SK-N-SH (cell line): ENCODE results near the gene ZNF799. TPM values are rescaled to one million over a fixed set of nuclear protein-coding genes. Genes with fewer than 3 reads are reported as not detected.
"Not testable (repeated sequence)": the region's sequence is repeated elsewhere in the genome, so short reads cannot be mapped to it uniquely, and the experiment has no call there.

Experiments used
- CTCF ChIA-PET: fragments of 300-600, 350-600 bp; formaldehyde crosslinking; extraction: SDS; loops from one replicate; lab custom pipeline; 2021; lab: Yijun Ruan, JAX
- POLR2A ChIA-PET: fragments of 350-600 bp; sonication (Branson Sonifier 250); formaldehyde crosslinking; extraction: SDS; loops from one replicate; lab custom pipeline; 2020; ENCODE audit warnings: antibody characterized with exemption, inconsistent platforms; lab: Yijun Ruan, JAX
- DNase-seq: peaks from one replicate; pipeline ENCODE4 v3.0.0; 2012
- H2AFZ ChIP-seq: fragments of 200-600 bp; sonication (generic); 2 replicates; pipeline ENCODE4 v1.8.1; 2016; ENCODE audit warnings: antibody characterized with exemption, mild to moderate bottlenecking, low read depth
- H3F3A ChIP-seq: fragments of 200-600 bp; sonication (generic); replicated peaks from 2 replicates; pipeline ENCODE3; 2016; ENCODE audit warnings: antibody characterized with exemption, mild to moderate bottlenecking; ENCODE audit not compliant: insufficient read depth
- H3K27ac ChIP-seq, 2 experiments: fragments of 200-500 bp in 1 of 2; fragments of 200-600 bp in 1 of 2; sonication (Bioruptor generic) in 1 of 2; sonication (generic), shearing (Covaris generic) in 1 of 2; 2 replicates each; pipeline versions ENCODE4 v1.5.1 to v1.6.1; 2014 to 2016; ENCODE audit warnings: low read depth in 2 of 2, inconsistent platforms in 1 of 2, low read length in 1 of 2, mild to moderate bottlenecking in 1 of 2, mixed read lengths in 1 of 2
- H3K27me3 ChIP-seq: fragments of 200-600 bp; sonication (generic), shearing (Covaris generic); 2 replicates; pipeline ENCODE4 v1.6.1; 2016; ENCODE audit warnings: mixed run types; ENCODE audit not compliant: insufficient read depth
- H3K36me3 ChIP-seq, 2 experiments: fragments of 200-500 bp in 1 of 2; fragments of 200-600 bp in 1 of 2; sonication (Bioruptor generic) in 1 of 2; sonication (generic) in 1 of 2; replicated peaks in 1 of 2; 2 replicates each; pipeline versions ENCODE3 to v1.5.1; 2014 to 2016; ENCODE audit warnings: low read length in 1 of 2, mild to moderate bottlenecking in 1 of 2; ENCODE audit not compliant: insufficient read depth in 2 of 2, control insufficient read depth in 1 of 2
- H3K4me1 ChIP-seq, 2 experiments: fragments of 200-500 bp in 1 of 2; fragments of 200-600 bp in 1 of 2; sonication (Bioruptor generic) in 1 of 2; sonication (generic), shearing (Covaris generic) in 1 of 2; 2 replicates each; pipeline versions ENCODE4 v1.5.1 to v1.6.1; 2014 to 2016; ENCODE audit warnings: low read depth in 1 of 2, low read length in 1 of 2, mixed run types in 1 of 2; ENCODE audit not compliant: insufficient read depth in 2 of 2, control insufficient read depth in 1 of 2
- H3K4me2 ChIP-seq: fragments of 200-600 bp; sonication (generic), shearing (Covaris generic); 2 replicates; pipeline ENCODE4 v1.6.1; 2017; ENCODE audit warnings: mixed run types
- H3K4me3 ChIP-seq, 2 experiments: fragments of 200-500 bp in 1 of 2; fragments of 200-600 bp in 1 of 2; sonication (Bioruptor generic) in 1 of 2; sonication (generic), shearing (Covaris generic) in 1 of 2; 2 replicates each; pipeline versions ENCODE4 v1.5.1 to v1.8.1; 2014 to 2016; ENCODE audit warnings: low read depth in 2 of 2, inconsistent platforms in 1 of 2, low read length in 1 of 2, mild to moderate bottlenecking in 1 of 2, mixed read lengths in 1 of 2, moderate library complexity in 1 of 2
- H3K79me2 ChIP-seq: fragments of 200-600 bp; sonication (generic); 2 replicates; pipeline ENCODE4 v1.8.1; 2017; ENCODE audit warnings: mild to moderate bottlenecking; ENCODE audit not compliant: insufficient read depth
- H3K9ac ChIP-seq: fragments of 200-600 bp; sonication (generic); 2 replicates; pipeline ENCODE4 v1.6.1; 2017; ENCODE audit warnings: mixed run types
- H3K9me2 ChIP-seq: fragments of 200-600 bp; sonication (generic); 2 replicates; pipeline ENCODE4 v1.6.1; 2017; ENCODE audit warnings: mixed run types
- H3K9me3 ChIP-seq: fragments of 200-600 bp; sonication (generic); 2 replicates; pipeline ENCODE4 v1.6.1; 2017; ENCODE audit warnings: mixed run types, mild to moderate bottlenecking, moderate library complexity
- H4K20me1 ChIP-seq: fragments of 200-600 bp; sonication (generic); 2 replicates; pipeline ENCODE4 v1.6.1; 2017; ENCODE audit warnings: mild to moderate bottlenecking, mixed run types; ENCODE audit not compliant: insufficient read depth
- NFIC ChIP-seq: IDR thresholded peaks from 2 replicates; pipeline ENCODE4 v1.4.0; 2012; ENCODE audit warnings: borderline replicate concordance
- NRF1 ChIP-seq: IDR thresholded peaks from 2 replicates; pipeline ENCODE4 v1.6.1; 2012; ENCODE audit warnings: low read depth, mild to moderate bottlenecking, low read length
- WGBS: methylation state at CpG from one replicate; pipeline ENCODE4 v1.1.6; 2017; ENCODE audit warnings: low lambda C conversion rate; 5-methylcytosine and 5-hydroxymethylcytosine counted together
- polyA plus RNA-seq, 3 experiments: library from polyadenylated mRNA; depleted of rRNA; stranded (reverse); fragments of >200 nt; gene quantifications; 2 replicates each; pipeline ENCODE4 v1.2.3, GENCODE V29; 2012

The ZNF799 gene
- polyA plus RNA-seq, 1 of the 3 experiments (the other 2 are of a cell fraction), result 0.99 TPM

- DNase-seq, POLR2A ChIA-PET, H3K79me2 ChIP-seq, CTCF ChIA-PET, H3K4me1 ChIP-seq, H3K9me3 ChIP-seq, H3K27me3 ChIP-seq, H3K36me3 ChIP-seq, H3F3A ChIP-seq, H4K20me1 ChIP-seq, H3K9me2 ChIP-seq: not testable (repeated sequence)
- peak overlapping the region; percentile 65 to 92 for H3K4me3 ChIP-seq
- peak overlapping the region; percentile 72 for H3K9ac ChIP-seq
- WGBS, result 11% methylated on average over 23 of the region's 23 CpGs
- H3K4me2 ChIP-seq, result peak overlapping the region; percentile 92
- H2AFZ ChIP-seq, result peak overlapping the region; percentile 87
- peak overlapping the region; percentile 60 to 64 for H3K27ac ChIP-seq
These were observed 1.0 kb downstream of the ZNF799 start for GRCh38 chr19:12399901-12400632.

GRCh38 chr19:12391148-12391547 lies 9.9 kb downstream of the ZNF799 start:
- H3K27ac ChIP-seq, POLR2A ChIA-PET, H3K4me3 ChIP-seq, H3F3A ChIP-seq, H3K4me1 ChIP-seq, H3K9me3 ChIP-seq, CTCF ChIA-PET, H3K9me2 ChIP-seq, H3K9ac ChIP-seq, DNase-seq, H3K27me3 ChIP-seq, H3K79me2 ChIP-seq, H3K4me2 ChIP-seq, H4K20me1 ChIP-seq, H2AFZ ChIP-seq: not testable (repeated sequence)
- H3K36me3 ChIP-seq, result peaks cover 13 to 18% of the 10 kb centered on the region in 2 experiments
- 91% methylated on average over 6 of the region's 6 CpGs for WGBS

- H3K9me3 ChIP-seq, H3K4me2 ChIP-seq, H3K79me2 ChIP-seq, H4K20me1 ChIP-seq, H3K27me3 ChIP-seq, POLR2A ChIA-PET, H3K27ac ChIP-seq, H3K9ac ChIP-seq, H3K4me1 ChIP-seq, DNase-seq, CTCF ChIA-PET, H2AFZ ChIP-seq, H3F3A ChIP-seq, H3K9me2 ChIP-seq, H3K4me3 ChIP-seq: not testable (repeated sequence)
- WGBS, result 77% methylated on average over 2 of the region's 2 CpGs
- H3K36me3 ChIP-seq, result peaks cover 8 to 17% of the 10 kb centered on the region in 2 experiments
These were observed 14.7 kb downstream of the ZNF799 start for GRCh38 chr19:12386365-12386764.

GRCh38 chr19:12380444-12380737 lies 20.7 kb downstream of the ZNF799 start:
- H3K9ac ChIP-seq, result no peak overlapping the region
- H4K20me1 ChIP-seq, result no peaks in the 10 kb centered on the region
- no peaks in the 10 kb centered on the region for H3K9me2 ChIP-seq
- DNase-seq, result no peak
- H3K36me3 ChIP-seq, result peaks cover 0 to 9% of the 10 kb centered on the region in 2 experiments
- H3K27ac ChIP-seq, result no peak overlapping the region
- ChIA-PET POLR2A (no interaction called here), CTCF (no interaction called here)
- H2AFZ ChIP-seq, result no peak overlapping the region
- H3K4me3 ChIP-seq, result no peak overlapping the region
- WGBS, result 47% methylated on average over 2 of the region's 2 CpGs
- no peaks in the 10 kb centered on the region for H3K4me1 ChIP-seq
- H3K79me2 ChIP-seq, result no peaks in the 10 kb centered on the region
- H3K9me3 ChIP-seq, result peaks cover 5% of the 10 kb centered on the region; the same call in 1 of the 2 replicates
- H3F3A ChIP-seq, result no peaks in the 10 kb centered on the region
- no peak overlapping the region for H3K4me2 ChIP-seq
- TF ChIP-seq NFIC, result no peak
- TF ChIP-seq NRF1, result no peak
- H3K27me3 ChIP-seq, result no peaks in the 10 kb centered on the region
